IMR-90 (cell line): ENCODE data around the gene ZNF302. TPM values are rescaled to one million over a fixed set of nuclear protein-coding genes. Genes with fewer than 3 reads are reported as not detected.

Experiments used
- ATAC-seq: fragments of 200-7000 bp; cut with Tn5 transposase; 2 replicates; pipeline ENCODE4 v1.9.1; 2020; ENCODE audit warnings: low read depth, mild to moderate bottlenecking, moderate library complexity
- BruUV-seq: library from RNA; stranded (reverse); fragments of 400-500 nt; replicated peaks from 2 replicates; lab custom pipeline; 2021; lab: Mats Ljungman, UMichigan
- CTCF ChIA-PET: fragments of 300-600 bp; formaldehyde crosslinking; extraction: SDS; loops from one replicate; lab custom pipeline; 2021; ENCODE audit warnings: antibody characterized with exemption; lab: Yijun Ruan, JAX
- POLR2A ChIA-PET: fragments of 300-600 bp; sonication (Branson Sonifier 250); formaldehyde crosslinking; loops from one replicate; lab custom pipeline; 2022; ENCODE audit warnings: antibody characterized with exemption; ENCODE audit not compliant: unreplicated experiment; lab: Charles Lee
- DNase-seq: peaks from one replicate; pipeline ENCODE4 v3.0.0; 2013
- H2AFZ ChIP-seq: replicated peaks from 2 replicates; pipeline ENCODE3; 2013; ENCODE audit warnings: low read length, mild to moderate bottlenecking; ENCODE audit not compliant: poor library complexity
- H2AK5ac ChIP-seq: 2 replicates; pipeline ENCODE4 v1.6.1; 2013; ENCODE audit warnings: low read depth, low read length, inconsistent platforms
- H2AK9ac ChIP-seq: replicated peaks from 2 replicates; pipeline ENCODE3; 2013; ENCODE audit warnings: mild to moderate bottlenecking, low read depth, low read length, moderate library complexity; ENCODE audit not compliant: poor library complexity
- H2BK120ac ChIP-seq: 2 replicates; pipeline ENCODE4 v1.6.1; 2013; ENCODE audit warnings: low read depth, low read length, inconsistent platforms
- H2BK15ac ChIP-seq: 3 replicates; pipeline ENCODE4 v1.6.1; 2013; ENCODE audit warnings: low read depth, low read length, inconsistent platforms
- H2BK20ac ChIP-seq: 2 replicates; pipeline ENCODE4 v1.6.1; 2013; ENCODE audit warnings: low read depth, mild to moderate bottlenecking, inconsistent platforms, low read length, moderate library complexity
- H2BK5ac ChIP-seq: 2 replicates; pipeline ENCODE4 v1.6.1; 2013; ENCODE audit warnings: mild to moderate bottlenecking, low read depth, low read length, inconsistent platforms; ENCODE audit not compliant: poor library complexity, severe bottlenecking
- H3K14ac ChIP-seq: replicated peaks from 2 replicates; pipeline ENCODE4 v1.6.1; 2013; ENCODE audit warnings: low read depth, low read length, inconsistent platforms
- H3K18ac ChIP-seq: 2 replicates; pipeline ENCODE4 v1.6.1; 2013; ENCODE audit warnings: low read depth, low read length, control low read depth
- H3K23ac ChIP-seq: 2 replicates; pipeline ENCODE4 v1.6.1; 2013; ENCODE audit warnings: low read depth, low read length, inconsistent platforms
- H3K27ac ChIP-seq: 2 replicates; pipeline ENCODE4 v1.5.1; 2013; ENCODE audit warnings: mild to moderate bottlenecking, control low read depth, low read length; ENCODE audit not compliant: insufficient read depth
- H3K27me3 ChIP-seq: 2 replicates; pipeline ENCODE4 v1.6.1; 2013; ENCODE audit warnings: low read length; ENCODE audit not compliant: control insufficient read depth, insufficient read depth
- H3K36me3 ChIP-seq: 2 replicates; pipeline ENCODE4 v1.6.1; 2013; ENCODE audit warnings: low read length, mixed read lengths; ENCODE audit not compliant: control insufficient read depth, insufficient read depth
- H3K4ac ChIP-seq: 2 replicates; pipeline ENCODE4 v1.6.1; 2013; ENCODE audit warnings: low read depth, low read length, inconsistent platforms
- H3K4me1 ChIP-seq: 2 replicates; pipeline ENCODE4 v1.6.1; 2013; ENCODE audit warnings: low read length, mixed read lengths; ENCODE audit not compliant: control insufficient read depth, insufficient read depth
- H3K4me2 ChIP-seq: 2 replicates; pipeline ENCODE4 v1.6.1; 2013; ENCODE audit warnings: low read depth, mild to moderate bottlenecking, control low read depth, low read length, moderate library complexity
- H3K4me3 ChIP-seq: 2 replicates; pipeline ENCODE4 v1.5.1; 2013; ENCODE audit warnings: low read depth, mild to moderate bottlenecking, control low read depth, low read length, moderate library complexity; ENCODE audit not compliant: insufficient read depth
- H3K56ac ChIP-seq: 2 replicates; pipeline ENCODE4 v1.6.1; 2013; ENCODE audit warnings: low read length, inconsistent platforms; ENCODE audit not compliant: insufficient read depth; ENCODE audit errors: extremely low read depth
- H3K79me1 ChIP-seq, 2 experiments: 2 replicates each; pipeline ENCODE4 v1.6.1; 2013; ENCODE audit warnings: low read length in 2 of 2, inconsistent platforms in 1 of 2, low read depth in 1 of 2
- H3K9ac ChIP-seq: 2 replicates; pipeline ENCODE4 v1.6.1; 2013; ENCODE audit warnings: low read depth, low read length, control low read depth
- H3K9me1 ChIP-seq: 2 replicates; pipeline ENCODE4 v1.6.1; 2013; ENCODE audit warnings: low read length, inconsistent platforms; ENCODE audit not compliant: insufficient read depth
- H3K9me3 ChIP-seq: 2 replicates; pipeline ENCODE4 v1.6.1; 2013; ENCODE audit warnings: low read length; ENCODE audit not compliant: control insufficient read depth, insufficient read depth
- H4K20me1 ChIP-seq: 2 replicates; pipeline ENCODE4 v1.6.1; 2013; ENCODE audit warnings: low read length, inconsistent platforms; ENCODE audit not compliant: insufficient read depth
- H4K5ac ChIP-seq: 2 replicates; pipeline ENCODE4 v1.6.1; 2013; ENCODE audit warnings: mild to moderate bottlenecking, low read depth, low read length, control low read depth
- H4K8ac ChIP-seq, 2 experiments: 2 replicates each; pipeline ENCODE4 v1.6.1; 2013; ENCODE audit warnings: low read depth in 2 of 2, low read length in 2 of 2, control low read depth in 1 of 2, inconsistent platforms in 1 of 2
- H4K91ac ChIP-seq: 2 replicates; pipeline ENCODE4 v1.6.1; 2013; ENCODE audit warnings: low read depth, low read length, inconsistent platforms; ENCODE audit not compliant: insufficient read depth
- BHLHE40 ChIP-seq: fragments of 150-350 bp; IDR thresholded peaks from 2 replicates; pipeline ENCODE4 v1.6.1; 2016; ENCODE audit warnings: mild to moderate bottlenecking, low read depth, low read length
- CEBPB ChIP-seq: IDR thresholded peaks from 2 replicates; pipeline ENCODE4 v1.6.1; 2012; ENCODE audit warnings: low read depth, low read length, improper control_type of control experiment
- ELK1 ChIP-seq: fragments of 150-350 bp; IDR thresholded peaks from 2 replicates; pipeline ENCODE4 v1.6.1; 2016; ENCODE audit warnings: low read depth, mild to moderate bottlenecking, low read length, moderate library complexity, borderline replicate concordance
- MAFK ChIP-seq: IDR thresholded peaks from 2 replicates; pipeline ENCODE4 v1.6.1; 2012; ENCODE audit warnings: low read depth, low read length, improper control_type of control experiment
- MAZ ChIP-seq: IDR thresholded peaks from 2 replicates; pipeline ENCODE4 v1.6.1; 2012; ENCODE audit warnings: low read depth, mild to moderate bottlenecking, low read length, improper control_type of control experiment, moderate library complexity, borderline replicate concordance
- NFE2L2 ChIP-seq: fragments of 150-350 bp; IDR thresholded peaks from 2 replicates; pipeline ENCODE4 v1.6.1; 2016; ENCODE audit warnings: low read depth, mild to moderate bottlenecking, low read length
- RAD21 ChIP-seq: IDR thresholded peaks from 2 replicates; pipeline ENCODE4 v1.6.1; 2012; ENCODE audit warnings: low read length, improper control_type of control experiment
- RCOR1 ChIP-seq: IDR thresholded peaks from 2 replicates; pipeline ENCODE4 v1.6.1; 2012; ENCODE audit warnings: mild to moderate bottlenecking, low read length, improper control_type of control experiment; ENCODE audit not compliant: insufficient replicate concordance
- RFX5 ChIP-seq: IDR thresholded peaks from 2 replicates; pipeline ENCODE4 v1.8.0; 2012; ENCODE audit warnings: low read depth, mild to moderate bottlenecking, low read length, moderate library complexity
- USF2 ChIP-seq: fragments of 150-350 bp; IDR thresholded peaks from 2 replicates; pipeline ENCODE4 v1.6.1; 2017; ENCODE audit warnings: mild to moderate bottlenecking, antibody characterized with exemption, low read length, low read depth
- WGBS, 2 experiments: methylation state at CpG; one replicate each; pipeline versions ENCODE4 v1.1.5 to v1.1.7; 2013; ENCODE audit warnings: missing lambda C conversion rate in 2 of 2; ENCODE audit not compliant: insufficient read length in 1 of 2; ENCODE audit errors: extremely low coverage in 2 of 2; 5-methylcytosine and 5-hydroxymethylcytosine counted together
- dilution Hi-C: fragments of 300-500 bp; cut with HindIII; formaldehyde crosslinking; loops from one replicate; pipeline ENCODE4 v1.14.3; 2018; ENCODE audit warnings: low sequenced_read_pairs; ENCODE audit not compliant: unreplicated experiment
- in situ Hi-C: fragments of 300-500 bp; cut with MboI; formaldehyde crosslinking; loops from 3 replicates; pipeline ENCODE4 v1.14.3; 2019; ENCODE audit warnings: low sequenced_read_pairs, inconsistent platforms, mixed read lengths
- intact Hi-C: fragments of 100-400 bp; cut with micrococcal nuclease; formaldehyde crosslinking; loops from 2 replicates; pipeline ENCODE4 v1.10.0; 2022
- polyA plus RNA-seq, 3 experiments: library from polyadenylated mRNA; depleted of rRNA; stranded (reverse); fragments of >200 nt; gene quantifications; 2 replicates each; pipeline ENCODE4 v1.2.3, GENCODE V29; 2012; ENCODE audit warnings: low replicate concordance in 1 of 3
- total RNA-seq: library from RNA; depleted of rRNA; stranded (reverse); fragments of >200 nt; gene quantifications from 2 replicates; pipeline ENCODE4 v1.2.3, GENCODE V29; 2012

Gene ZNF302
- total and polyA plus RNA-seq, 2 of the 4 experiments (the other 2 are of a cell fraction), result 9.1 to 9.5 TPM

GRCh38 chr19:34690372-34690771, 12.9 kb downstream of the ZNF302 start:
- TF ChIP-seq MAFK, result no peak
- no peak for TF ChIP-seq CEBPB
- no peak for TF ChIP-seq ELK1
- no peak for TF ChIP-seq USF2
- TF ChIP-seq BHLHE40, result no peak
- no peak for TF ChIP-seq MAZ
- no peak for TF ChIP-seq RAD21
- no peak for TF ChIP-seq RFX5
- TF ChIP-seq NFE2L2, result no peak
- TF ChIP-seq RCOR1, result no peak
- BruUV-seq, result no TSS peak
- Histone ChIP-seq H3K56ac (no peak overlapping the region), H3K9me1 (no peaks in the 10 kb centered on the region), H4K8ac (no peak overlapping the region), H3K14ac (no peak overlapping the region), H3K79me1 (no peaks in the 10 kb centered on the region), H2AFZ (no peak overlapping the region), H4K91ac (no peak overlapping the region), H3K4me3 (no peak overlapping the region), H2BK20ac (no peak overlapping the region), H3K4ac (no peak overlapping the region), H3K9me3 (peaks cover 5% of the 10 kb centered on the region), H2AK5ac (no peak overlapping the region), H4K5ac (no peak overlapping the region), H3K18ac (no peak overlapping the region), H3K36me3 (no peaks in the 10 kb centered on the region), H2BK15ac (no peak overlapping the region), H4K20me1 (no peaks in the 10 kb centered on the region), H3K23ac (no peak overlapping the region), H3K4me1 (no peaks in the 10 kb centered on the region), H2BK5ac (no peak overlapping the region), H2AK9ac (no peak overlapping the region), H3K27me3 (no peaks in the 10 kb centered on the region), H3K4me2 (no peak overlapping the region), H3K27ac (no peak overlapping the region), H3K9ac (no peak overlapping the region), H2BK120ac (no peak overlapping the region)
- DNase-seq (no peak), ATAC-seq (no peak)
- no CpG with 5 or more reads among the region's 3 CpGs for WGBS, 2 experiments
- dilution Hi-C loops, result no loop called here
- ChIA-PET POLR2A (interaction anchor here (0.6 kb wide), 1 partner anchor 44 kb away, joined by 3 read pairs; no protein-coding TSS in a partner anchor), CTCF (no interaction called here)
- intact Hi-C loops, result no loop called here
- in situ Hi-C loops, result no loop called here
